PC-3 (cell line): Measurements from ENCODE around the gene THSD7A. TPM values are rescaled to one million over a fixed set of nuclear protein-coding genes. Genes with fewer than 3 reads are reported as not detected.

Source experiments
- ATAC-seq: fragments of 200-7000 bp; cut with Tn5 transposase; 2 replicates; pipeline ENCODE4 v1.9.1; 2020; ENCODE audit warnings: mild to moderate bottlenecking, moderate library complexity
- BruUV-seq: library from RNA; stranded (reverse); fragments of 400-500 nt; replicated peaks from 2 replicates; lab custom pipeline; 2021; lab: Mats Ljungman, UMichigan
- CTCF ChIA-PET: fragments of 300-600 bp; sonication (Branson Sonifier 250); formaldehyde crosslinking; loops from one replicate; lab custom pipeline; 2022; ENCODE audit warnings: antibody characterized with exemption; lab: Charles Lee
- POLR2A ChIA-PET: fragments of 300-600 bp; sonication (Branson Sonifier 250); formaldehyde crosslinking; loops from one replicate; lab custom pipeline; 2022; ENCODE audit warnings: antibody characterized with exemption; ENCODE audit not compliant: unreplicated experiment; lab: Charles Lee
- DNase-seq: peaks from one replicate; pipeline ENCODE4 v3.0.0-alpha.2; 2015
- H2AFZ ChIP-seq: fragments of 300-600 bp; sonication (generic); 2 replicates; pipeline ENCODE4 v1.6.0; 2016; ENCODE audit warnings: antibody characterized with exemption, low read length
- H3F3A ChIP-seq: fragments of 300-600 bp; sonication (generic); one replicate; pipeline ENCODE4 v1.6.0; 2017; ENCODE audit warnings: antibody characterized with exemption, low read length, control low read depth, mild to moderate bottlenecking; ENCODE audit not compliant: unreplicated experiment
- H3K27ac ChIP-seq: fragments of 300-600 bp; sonication (generic); 2 replicates; pipeline ENCODE4 v1.5.1; 2016; ENCODE audit warnings: mild to moderate bottlenecking, low read length
- H3K27me3 ChIP-seq: fragments of 300-600 bp; sonication (generic); 2 replicates; pipeline ENCODE4 v1.6.1; 2016; ENCODE audit warnings: low read length, mixed read lengths
- H3K36me3 ChIP-seq: fragments of 300-600 bp; sonication (generic); 2 replicates; pipeline ENCODE4 v1.6.1; 2016; ENCODE audit warnings: low read depth, mixed run types, low read length, mixed read lengths
- H3K4me1 ChIP-seq: fragments of 300-600 bp; sonication (generic); 2 replicates; pipeline ENCODE4 v1.5.1; 2016; ENCODE audit warnings: low read length; ENCODE audit not compliant: insufficient read depth
- H3K4me2 ChIP-seq: fragments of 300-600 bp; sonication (generic); 2 replicates; pipeline ENCODE4 v1.6.0; 2016; ENCODE audit warnings: low read length
- H3K4me3 ChIP-seq: fragments of 300-600 bp; sonication (generic); 2 replicates; pipeline ENCODE4 v1.5.1; 2016; ENCODE audit warnings: mild to moderate bottlenecking, low read length, mixed read lengths
- H3K79me2 ChIP-seq: fragments of 300-600 bp; sonication (generic); 2 replicates; pipeline ENCODE4 v1.6.1; 2017; ENCODE audit warnings: low read length, mixed read lengths
- H3K9ac ChIP-seq: fragments of 300-600 bp; sonication (generic); 2 replicates; pipeline ENCODE4 v1.6.0; 2016; ENCODE audit warnings: mild to moderate bottlenecking, low read length
- H3K9me2 ChIP-seq: fragments of 300-600 bp; sonication (generic); replicated peaks from 2 replicates; pipeline ENCODE4 v1.6.1; 2016; ENCODE audit warnings: mixed run types, low read length, mixed read lengths
- H3K9me3 ChIP-seq: fragments of 300-600 bp; sonication (generic); 2 replicates; pipeline ENCODE4 v1.6.1; 2016; ENCODE audit warnings: low read length, mixed read lengths
- H4K20me1 ChIP-seq: fragments of 300-600 bp; sonication (generic); 2 replicates; pipeline ENCODE4 v1.6.1; 2016; ENCODE audit warnings: low read length, mixed read lengths
- EZH2 ChIP-seq: fragments of 300-600 bp; sonication (generic); IDR thresholded peaks from one replicate; pipeline ENCODE4 v1.6.1; 2017; ENCODE audit warnings: antibody characterized with exemption, mild to moderate bottlenecking, low read length; ENCODE audit not compliant: unreplicated experiment
- EZH2phosphoT487 ChIP-seq: fragments of 300-600 bp; sonication (generic); IDR thresholded peaks from 2 replicates; pipeline ENCODE4 v1.6.1; 2018; ENCODE audit warnings: mild to moderate bottlenecking, antibody characterized with exemption, low read length, borderline replicate concordance
- intact Hi-C: fragments of 100-400 bp; cut with micrococcal nuclease; formaldehyde crosslinking; loops from 2 replicates; pipeline ENCODE4 v1.9.0; 2023
- total RNA-seq: library from RNA; depleted of rRNA; stranded (reverse); fragments of >200 nt; gene quantifications from 2 replicates; pipeline ENCODE4 v1.2.3, GENCODE V29; 2014
- TF ChIP-seq, protein P1 (sequence below): fragments of 300-600 bp; sonication (generic); conservative IDR thresholded peaks from 2 replicates; pipeline ENCODE4 v1.5.1; 2017; ENCODE audit warnings: antibody characterized with exemption, low read depth, mild to moderate bottlenecking, low read length

The THSD7A gene
- total RNA-seq, 1 experiment from 2014 or later = 0.04 TPM

GRCh38 chr7:11330717-11331116, 501.3 kb downstream of the THSD7A start:
- Histone ChIP-seq H3K9ac (no peak overlapping the region), H3K9me2 (no peaks in the 10 kb centered on the region), H3K27ac (no peak overlapping the region), H2AFZ (no peak overlapping the region), H3K27me3 (no peaks in the 10 kb centered on the region), H3K79me2 (no peaks in the 10 kb centered on the region), H3K4me3 (no peak overlapping the region), H3K36me3 (no peaks in the 10 kb centered on the region), H3K4me2 (no peak overlapping the region), H3F3A (no peaks in the 10 kb centered on the region), H4K20me1 (no peaks in the 10 kb centered on the region), H3K9me3 (no peaks in the 10 kb centered on the region), H3K4me1 (peaks cover 4% of the 10 kb centered on the region; the same call in 1 of the 2 replicates)
- ATAC-seq = peak; percentile 17; the same call in 1 of the 2 replicates
- intact Hi-C loops = loop anchor here (5.0 kb wide), 1 partner anchor 78 kb away; no protein-coding TSS in a partner anchor
- no TSS peak for BruUV-seq
- TF ChIP-seq EZH2 (no peak), EZH2phosphoT487 (no peak)
- TF ChIP-seq, protein P1, sequence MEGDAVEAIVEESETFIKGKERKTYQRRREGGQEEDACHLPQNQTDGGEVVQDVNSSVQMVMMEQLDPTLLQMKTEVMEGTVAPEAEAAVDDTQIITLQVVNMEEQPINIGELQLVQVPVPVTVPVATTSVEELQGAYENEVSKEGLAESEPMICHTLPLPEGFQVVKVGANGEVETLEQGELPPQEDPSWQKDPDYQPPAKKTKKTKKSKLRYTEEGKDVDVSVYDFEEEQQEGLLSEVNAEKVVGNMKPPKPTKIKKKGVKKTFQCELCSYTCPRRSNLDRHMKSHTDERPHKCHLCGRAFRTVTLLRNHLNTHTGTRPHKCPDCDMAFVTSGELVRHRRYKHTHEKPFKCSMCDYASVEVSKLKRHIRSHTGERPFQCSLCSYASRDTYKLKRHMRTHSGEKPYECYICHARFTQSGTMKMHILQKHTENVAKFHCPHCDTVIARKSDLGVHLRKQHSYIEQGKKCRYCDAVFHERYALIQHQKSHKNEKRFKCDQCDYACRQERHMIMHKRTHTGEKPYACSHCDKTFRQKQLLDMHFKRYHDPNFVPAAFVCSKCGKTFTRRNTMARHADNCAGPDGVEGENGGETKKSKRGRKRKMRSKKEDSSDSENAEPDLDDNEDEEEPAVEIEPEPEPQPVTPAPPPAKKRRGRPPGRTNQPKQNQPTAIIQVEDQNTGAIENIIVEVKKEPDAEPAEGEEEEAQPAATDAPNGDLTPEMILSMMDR = no peak
- CTCF ChIA-PET = interaction anchor here (0.6 kb wide), 1 partner anchor 390 kb away, joined by 9 read pairs; no protein-coding TSS in a partner anchor
- POLR2A ChIA-PET = no interaction called here
- no peak for DNase-seq

DNA sequence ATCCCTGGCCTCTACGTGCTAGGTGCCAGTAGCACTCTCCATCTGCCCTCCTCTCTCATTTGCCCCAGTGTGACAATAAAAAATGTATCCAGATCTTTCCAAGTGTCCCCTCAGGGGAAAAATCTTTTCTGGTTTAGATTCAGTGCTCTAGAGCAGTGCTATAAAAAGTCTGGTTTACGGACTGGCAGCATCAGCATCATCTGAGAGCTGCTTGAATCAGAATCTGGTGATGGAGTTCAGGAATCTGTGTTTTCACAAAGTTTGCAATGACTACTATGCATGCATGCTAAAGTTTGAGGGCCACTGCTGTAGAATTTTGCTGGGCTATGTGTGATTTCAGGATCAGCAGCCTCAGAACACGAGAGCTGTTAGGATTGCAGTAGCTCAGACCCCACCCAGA, 501.8 kb downstream of the THSD7A start:
- no peak overlapping the region for H3K27ac ChIP-seq
- H3K4me1 ChIP-seq = peaks cover 4% of the 10 kb centered on the region; the same call in 1 of the 2 replicates
- no peak for DNase-seq
- H3K27me3 ChIP-seq = no peaks in the 10 kb centered on the region
- intact Hi-C loops = loop anchor here (5.0 kb wide), 1 partner anchor 78 kb away; no protein-coding TSS in a partner anchor
- no peak overlapping the region for H2AFZ ChIP-seq
- no peak for TF ChIP-seq EZH2
- TF ChIP-seq, protein P1 = no peak
- TF ChIP-seq EZH2phosphoT487 = no peak
- no peak overlapping the region for H3K9ac ChIP-seq
- H3K4me3 ChIP-seq = no peak overlapping the region
- no peak for ATAC-seq
- CTCF ChIA-PET = no interaction called here
- POLR2A ChIA-PET = no interaction called here
- no peaks in the 10 kb centered on the region for H3K36me3 ChIP-seq
- H3K9me2 ChIP-seq = no peaks in the 10 kb centered on the region
- no peaks in the 10 kb centered on the region for H3K79me2 ChIP-seq
- H3K4me2 ChIP-seq = no peak overlapping the region
- H4K20me1 ChIP-seq = no peaks in the 10 kb centered on the region
- no TSS peak for BruUV-seq
- no peaks in the 10 kb centered on the region for H3F3A ChIP-seq
- H3K9me3 ChIP-seq = no peaks in the 10 kb centered on the region

DNA sequence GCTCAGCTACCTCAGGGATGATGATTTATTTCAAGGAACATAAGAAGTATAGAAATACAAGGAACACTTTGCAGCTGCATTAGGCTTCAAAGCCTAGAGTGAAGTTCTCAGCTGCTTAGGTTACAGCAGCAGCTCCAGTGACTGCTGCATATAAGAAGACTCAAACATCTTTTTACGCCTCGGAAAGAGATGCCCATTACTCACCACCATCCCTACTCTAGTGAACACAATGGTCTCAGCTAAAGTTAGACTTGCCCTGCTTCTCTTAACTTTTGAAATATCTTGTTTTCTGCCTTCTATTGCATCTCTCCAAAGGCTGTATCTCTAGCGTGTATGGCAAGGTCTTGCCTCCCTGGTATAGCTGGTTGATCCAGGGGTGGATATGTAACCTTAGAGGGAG, 502.4 kb downstream of the THSD7A start:
- no peak for ATAC-seq
- no peak overlapping the region for H3K27ac ChIP-seq
- no TSS peak for BruUV-seq
- DNase-seq = no peak
- no peak overlapping the region for H3K4me2 ChIP-seq
- TF ChIP-seq EZH2 (no peak), EZH2phosphoT487 (no peak)
- TF ChIP-seq, protein P1 = no peak
- no peaks in the 10 kb centered on the region for H4K20me1 ChIP-seq
- no peak overlapping the region for H2AFZ ChIP-seq
- H3F3A ChIP-seq = no peaks in the 10 kb centered on the region
- POLR2A ChIA-PET = no interaction called here
- H3K36me3 ChIP-seq = no peaks in the 10 kb centered on the region
- no peaks in the 10 kb centered on the region for H3K9me2 ChIP-seq
- no peaks in the 10 kb centered on the region for H3K27me3 ChIP-seq
- CTCF ChIA-PET = no interaction called here
- intact Hi-C loops = loop anchor here (5.0 kb wide), 1 partner anchor 77 kb away; no protein-coding TSS in a partner anchor
- H3K9me3 ChIP-seq = no peaks in the 10 kb centered on the region
- no peak overlapping the region for H3K9ac ChIP-seq
- peaks cover 4% of the 10 kb centered on the region; the same call in 1 of the 2 replicates for H3K4me1 ChIP-seq
- no peaks in the 10 kb centered on the region for H3K79me2 ChIP-seq
- H3K4me3 ChIP-seq = no peak overlapping the region
